PFSK-1 (cell line): ENCODE results near the gene RNF130.

Experiments
- FOXP2 ChIP-seq: optimal IDR thresholded peaks from 2 replicates; pipeline ENCODE3; 2011; ENCODE audit warnings: borderline replicate concordance, control low read depth, inconsistent platforms; ENCODE audit not compliant: insufficient read depth; ENCODE audit errors: extremely low read length, extremely low read depth
- POLR2AphosphoS5 ChIP-seq: IDR thresholded peaks from 2 replicates; pipeline ENCODE4 v1.6.1; 2012; ENCODE audit warnings: low read depth, mild to moderate bottlenecking, control low read depth, low read length, moderate library complexity
- SIN3A ChIP-seq: IDR thresholded peaks from 2 replicates; pipeline ENCODE4 v1.6.1; 2012; ENCODE audit warnings: mild to moderate bottlenecking, low read length, moderate library complexity, borderline replicate concordance; ENCODE audit not compliant: insufficient read depth
- TAF1 ChIP-seq: IDR thresholded peaks from 2 replicates; pipeline ENCODE4 v1.6.1; 2012; ENCODE audit warnings: low read length, control low read depth, borderline replicate concordance; ENCODE audit not compliant: insufficient read depth
- TF ChIP-seq, protein P1 (sequence below), 2 experiments: IDR thresholded peaks; 2 replicates each; pipeline versions ENCODE4 v1.6.1 to v1.8.0; 2011 to 2012; ENCODE audit warnings: low read depth in 2 of 2, low read length in 2 of 2, control low read depth in 1 of 2, inconsistent platforms in 1 of 2, mild to moderate bottlenecking in 1 of 2, moderate library complexity in 1 of 2; ENCODE audit not compliant: insufficient read depth in 1 of 2

GRCh38 chr5:179954434-179954833 lies 117.1 kb downstream of the RNF130 start:
- TF ChIP-seq POLR2AphosphoS5 (no peak), SIN3A (no peak), TAF1 (no peak), FOXP2 (no peak)
- TF ChIP-seq, protein P1, sequence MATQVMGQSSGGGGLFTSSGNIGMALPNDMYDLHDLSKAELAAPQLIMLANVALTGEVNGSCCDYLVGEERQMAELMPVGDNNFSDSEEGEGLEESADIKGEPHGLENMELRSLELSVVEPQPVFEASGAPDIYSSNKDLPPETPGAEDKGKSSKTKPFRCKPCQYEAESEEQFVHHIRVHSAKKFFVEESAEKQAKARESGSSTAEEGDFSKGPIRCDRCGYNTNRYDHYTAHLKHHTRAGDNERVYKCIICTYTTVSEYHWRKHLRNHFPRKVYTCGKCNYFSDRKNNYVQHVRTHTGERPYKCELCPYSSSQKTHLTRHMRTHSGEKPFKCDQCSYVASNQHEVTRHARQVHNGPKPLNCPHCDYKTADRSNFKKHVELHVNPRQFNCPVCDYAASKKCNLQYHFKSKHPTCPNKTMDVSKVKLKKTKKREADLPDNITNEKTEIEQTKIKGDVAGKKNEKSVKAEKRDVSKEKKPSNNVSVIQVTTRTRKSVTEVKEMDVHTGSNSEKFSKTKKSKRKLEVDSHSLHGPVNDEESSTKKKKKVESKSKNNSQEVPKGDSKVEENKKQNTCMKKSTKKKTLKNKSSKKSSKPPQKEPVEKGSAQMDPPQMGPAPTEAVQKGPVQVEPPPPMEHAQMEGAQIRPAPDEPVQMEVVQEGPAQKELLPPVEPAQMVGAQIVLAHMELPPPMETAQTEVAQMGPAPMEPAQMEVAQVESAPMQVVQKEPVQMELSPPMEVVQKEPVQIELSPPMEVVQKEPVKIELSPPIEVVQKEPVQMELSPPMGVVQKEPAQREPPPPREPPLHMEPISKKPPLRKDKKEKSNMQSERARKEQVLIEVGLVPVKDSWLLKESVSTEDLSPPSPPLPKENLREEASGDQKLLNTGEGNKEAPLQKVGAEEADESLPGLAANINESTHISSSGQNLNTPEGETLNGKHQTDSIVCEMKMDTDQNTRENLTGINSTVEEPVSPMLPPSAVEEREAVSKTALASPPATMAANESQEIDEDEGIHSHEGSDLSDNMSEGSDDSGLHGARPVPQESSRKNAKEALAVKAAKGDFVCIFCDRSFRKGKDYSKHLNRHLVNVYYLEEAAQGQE (IDR thresholded peaks at IDR 0.05; ENCODE audit: insufficient read depth in 1 of 2, low read depth in 2 of 2, low read length in 2 of 2): no peak
